A673 (cell line): Measurements from ENCODE around the gene NASP. TPM values are rescaled to one million over a fixed set of nuclear protein-coding genes. Genes with fewer than 3 reads are reported as not detected.
A peak's percentile ranks its signal among the peaks of the same experiment; 100 is the strongest.

ENCODE experiments used
- BruUV-seq: library from RNA; stranded (reverse); fragments of 400-500 nt; replicated peaks from 2 replicates; lab custom pipeline; 2021; lab: Mats Ljungman, UMichigan
- CTCF ChIA-PET: fragments of 300-600 bp; sonication (Branson Sonifier 250); formaldehyde crosslinking; loops from one replicate; lab custom pipeline; 2022; ENCODE audit warnings: antibody characterized with exemption; lab: Charles Lee
- POLR2A ChIA-PET: fragments of 300-600 bp; sonication (Branson Sonifier 250); formaldehyde crosslinking; loops from one replicate; lab custom pipeline; 2022; ENCODE audit warnings: antibody characterized with exemption; ENCODE audit not compliant: low non-redundant PET; lab: Charles Lee
- DNase-seq: peaks from one replicate; pipeline ENCODE4 v3.0.0-alpha.2; 2015; ENCODE audit warnings: low spot score
- H3K27ac ChIP-seq: fragments of 200-600 bp; sonication (generic); 2 replicates; pipeline ENCODE4 v1.5.1; 2016; ENCODE audit warnings: mixed run types, low read depth, mild to moderate bottlenecking, mixed read lengths, antibody characterized with exemption, low read length; ENCODE audit not compliant: poor library complexity, severe bottlenecking
- H3K27me3 ChIP-seq: fragments of 200-600 bp; sonication (generic); replicated peaks from 2 replicates; pipeline ENCODE4 v1.6.1; 2017; ENCODE audit warnings: mixed run types, low read depth, mild to moderate bottlenecking, mixed read lengths, antibody characterized with exemption, low read length; ENCODE audit not compliant: insufficient read depth, poor library complexity
- H3K36me3 ChIP-seq: fragments of 200-600 bp; sonication (generic); 2 replicates; pipeline ENCODE4 v1.6.1; 2016; ENCODE audit warnings: mixed run types, mild to moderate bottlenecking, mixed read lengths, antibody characterized with exemption, low read length; ENCODE audit not compliant: insufficient read depth, poor library complexity, severe bottlenecking
- H3K4me1 ChIP-seq: fragments of 200-600 bp; sonication (generic); 2 replicates; pipeline ENCODE4 v1.6.1; 2017; ENCODE audit warnings: mixed run types, mild to moderate bottlenecking, mixed read lengths, antibody characterized with exemption, low read length; ENCODE audit not compliant: insufficient read depth, poor library complexity, severe bottlenecking
- H3K4me3 ChIP-seq: fragments of 200-600 bp; sonication (generic); 2 replicates; pipeline ENCODE4 v1.5.1; 2016; ENCODE audit warnings: low read depth, mixed run types, mild to moderate bottlenecking, mixed read lengths, low read length; ENCODE audit not compliant: poor library complexity, severe bottlenecking
- H3K9me3 ChIP-seq: fragments of 200-600 bp; sonication (generic); 2 replicates; pipeline ENCODE4 v1.6.1; 2016; ENCODE audit warnings: mixed run types, low read depth, mild to moderate bottlenecking, mixed read lengths, antibody characterized with exemption, low read length; ENCODE audit not compliant: poor library complexity, severe bottlenecking
- EZH2 ChIP-seq: fragments of 200-600 bp; sonication (generic); IDR thresholded peaks from 2 replicates; pipeline ENCODE4 v1.6.1; 2017; ENCODE audit warnings: borderline replicate concordance, low read depth, mild to moderate bottlenecking, mixed read lengths, antibody characterized with exemption, low read length; ENCODE audit not compliant: poor library complexity, severe bottlenecking
- intact Hi-C: fragments of 100-400 bp; cut with micrococcal nuclease; formaldehyde crosslinking; loops from one replicate; pipeline ENCODE4 v1.10.0; 2022; ENCODE audit not compliant: unreplicated experiment
- total RNA-seq: library from RNA; stranded (reverse); gene quantifications from 2 replicates; pipeline ENCODE4 v1.2.3, GENCODE V29; 2021
- TF ChIP-seq, protein P1 (sequence below): fragments of 300-800, 200-600 bp; sonication (generic); conservative IDR thresholded peaks from 2 replicates; pipeline ENCODE4 v1.5.1; 2017; ENCODE audit warnings: low read depth, mild to moderate bottlenecking, antibody characterized with exemption, low read length, moderate library complexity, mixed read lengths

The NASP gene
- total RNA-seq, 1 experiment from 2014 or later, result 392 TPM

DNA sequence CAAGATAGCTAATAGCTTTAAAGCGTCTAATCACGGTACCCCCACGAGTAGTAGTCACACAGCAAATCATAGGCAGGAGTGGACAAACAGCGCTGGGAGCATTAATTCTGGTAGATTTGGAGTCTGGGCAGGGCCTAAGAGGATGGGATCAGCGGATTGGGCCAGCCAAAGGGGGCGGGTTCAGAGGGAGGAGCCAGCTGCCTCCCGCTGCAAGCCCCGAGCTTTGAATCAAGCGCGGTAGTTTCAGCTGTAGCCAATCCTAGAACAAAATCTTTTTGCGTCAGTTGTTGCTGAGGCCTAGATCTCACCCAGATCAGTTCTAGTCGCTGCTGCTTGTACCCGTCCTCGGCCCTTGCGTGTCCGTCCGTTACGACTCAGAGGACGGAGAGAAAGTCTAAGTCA, 576 bp upstream of the NASP start:
- Histone ChIP-seq H3K36me3 (peaks cover 8% of the 10 kb centered on the region), H3K27me3 (no peaks in the 10 kb centered on the region), H3K4me3 (peak overlapping the region; percentile 93), H3K27ac (peak overlapping the region; percentile 99), H3K4me1 (peaks cover 11% of the 10 kb centered on the region), H3K9me3 (no peaks in the 10 kb centered on the region)
- peak; percentile 98 for DNase-seq
- POLR2A ChIA-PET, result interaction anchor here (0.8 to 0.9 kb wide), 2 partner anchors 41 to 61 kb away, joined by 3 to 5 read pairs; partner anchors contain the start of gene PRDX1
- TF ChIP-seq, protein P1, sequence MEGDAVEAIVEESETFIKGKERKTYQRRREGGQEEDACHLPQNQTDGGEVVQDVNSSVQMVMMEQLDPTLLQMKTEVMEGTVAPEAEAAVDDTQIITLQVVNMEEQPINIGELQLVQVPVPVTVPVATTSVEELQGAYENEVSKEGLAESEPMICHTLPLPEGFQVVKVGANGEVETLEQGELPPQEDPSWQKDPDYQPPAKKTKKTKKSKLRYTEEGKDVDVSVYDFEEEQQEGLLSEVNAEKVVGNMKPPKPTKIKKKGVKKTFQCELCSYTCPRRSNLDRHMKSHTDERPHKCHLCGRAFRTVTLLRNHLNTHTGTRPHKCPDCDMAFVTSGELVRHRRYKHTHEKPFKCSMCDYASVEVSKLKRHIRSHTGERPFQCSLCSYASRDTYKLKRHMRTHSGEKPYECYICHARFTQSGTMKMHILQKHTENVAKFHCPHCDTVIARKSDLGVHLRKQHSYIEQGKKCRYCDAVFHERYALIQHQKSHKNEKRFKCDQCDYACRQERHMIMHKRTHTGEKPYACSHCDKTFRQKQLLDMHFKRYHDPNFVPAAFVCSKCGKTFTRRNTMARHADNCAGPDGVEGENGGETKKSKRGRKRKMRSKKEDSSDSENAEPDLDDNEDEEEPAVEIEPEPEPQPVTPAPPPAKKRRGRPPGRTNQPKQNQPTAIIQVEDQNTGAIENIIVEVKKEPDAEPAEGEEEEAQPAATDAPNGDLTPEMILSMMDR, result no peak
- TF ChIP-seq EZH2, result no peak
- intact Hi-C loops, result no loop called here
- TSS peak; percentile 73 for BruUV-seq
- CTCF ChIA-PET, result interaction anchor here (0.5 to 1.3 kb wide), 2 partner anchors 14 to 280 kb away, joined by 3 to 10 read pairs; no protein-coding TSS in a partner anchor

DNA sequence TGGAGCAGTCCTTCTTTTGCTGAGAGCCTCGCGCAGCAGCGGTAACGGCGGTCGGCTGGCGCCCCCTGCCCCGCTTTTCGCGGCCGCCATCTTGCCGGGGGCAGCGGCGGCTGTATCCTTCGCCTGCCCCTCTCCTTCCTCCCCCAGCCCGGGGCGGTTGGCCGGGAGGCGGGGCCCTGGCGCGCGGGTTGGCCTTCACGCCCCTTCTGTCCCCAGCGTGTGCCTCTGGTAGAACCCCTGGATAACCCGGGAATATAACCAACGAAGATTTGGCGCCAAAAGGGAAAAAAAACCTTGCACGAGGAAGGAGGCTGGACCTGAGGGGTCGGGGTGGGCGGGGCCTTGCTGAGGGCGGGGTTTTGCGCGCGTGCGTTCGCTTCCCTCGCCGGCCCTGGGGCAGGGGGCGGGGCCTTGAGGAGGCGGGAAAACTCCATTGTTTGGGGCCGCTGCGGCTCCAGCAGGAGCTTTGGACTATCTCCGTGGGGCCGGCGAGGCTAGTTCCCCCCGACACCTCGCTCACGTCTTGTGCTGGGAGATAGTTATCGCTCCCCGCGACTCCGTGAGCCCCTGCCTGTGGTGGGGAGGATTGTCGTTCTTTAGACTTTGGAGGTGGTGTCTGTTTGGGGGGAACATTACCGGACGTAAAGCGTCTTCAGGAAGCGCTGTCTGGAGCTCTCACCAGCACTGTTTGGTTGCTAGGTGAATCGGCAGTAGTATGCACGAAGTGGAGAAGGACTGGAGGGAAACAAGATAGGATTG, 689 bp downstream of the NASP start:
- BruUV-seq, result no TSS peak
- intact Hi-C loops, result no loop called here
- H3K27me3 ChIP-seq, result no peaks in the 10 kb centered on the region
- DNase-seq, result peak; percentile 95
- H3K27ac ChIP-seq, result peak overlapping the region; percentile 99
- no peaks in the 10 kb centered on the region for H3K9me3 ChIP-seq
- H3K4me1 ChIP-seq, result peaks cover 11% of the 10 kb centered on the region
- H3K36me3 ChIP-seq, result peaks cover 12% of the 10 kb centered on the region
- TF ChIP-seq, protein P1, result peak; percentile 47
- no peak for TF ChIP-seq EZH2
- POLR2A ChIA-PET, result interaction anchor here (0.6 to 0.7 kb wide), 3 partner anchors 31 to 104 kb away, joined by 3 to 4 read pairs (median 3); no protein-coding TSS in a partner anchor
- H3K4me3 ChIP-seq, result peak overlapping the region; percentile 93
- CTCF ChIA-PET, result interaction anchor here (0.6 to 0.7 kb wide), 2 partner anchors 34 to 85 kb away, joined by 3 to 4 read pairs; partner anchors contain the start of gene AKR1A1

GRCh38 chr1:45585110-45585426, 1.2 kb downstream of the NASP start:
- Histone ChIP-seq H3K4me3 (peak overlapping the region; percentile 93), H3K9me3 (no peaks in the 10 kb centered on the region), H3K27ac (peak overlapping the region; percentile 99), H3K4me1 (peaks cover 15% of the 10 kb centered on the region), H3K27me3 (no peaks in the 10 kb centered on the region), H3K36me3 (peaks cover 12% of the 10 kb centered on the region)
- no peak for DNase-seq
- POLR2A ChIA-PET, result interaction anchor here (0.6 to 0.7 kb wide), 2 partner anchors 30 to 104 kb away, joined by 3 to 4 read pairs; no protein-coding TSS in a partner anchor
- CTCF ChIA-PET, result interaction anchor here (0.6 to 0.7 kb wide), 2 partner anchors 34 to 85 kb away, joined by 3 to 4 read pairs; partner anchors contain the start of gene AKR1A1
- intact Hi-C loops, result no loop called here
- TSS peak; percentile 40 for BruUV-seq
- no peak for TF ChIP-seq EZH2
- TF ChIP-seq, protein P1, result no peak
